Inflammatory macrophage (primary cell): ENCODE measurements around the gene MT1HL1.

ENCODE experiments used
- DNase-seq, 2 donors: peaks; one replicate each; pipeline ENCODE4 v3.0.0-alpha.2; 2020 to 2022
- total RNA-seq, 18 experiments: gene quantifications; one replicate each; lab custom pipeline; 2026; ENCODE audit warnings: mixed read lengths in 6 of 18, inconsistent platforms in 2 of 18; lab: John Stamatoyannopoulos, UW

The MT1HL1 gene
- 0 to 0.08 (median 0) reads per million in 18 experiments for total RNA-seq

GRCh38 chr1:237004116-237004515 lies at the start of gene MT1HL1:
Gene MT1HL1, minus strand, starts transcription at chr1:237004441. Its CDS starts 69 bp downstream, at chr1:237004372.
- no peak for DNase-seq

- DNase-seq: no peak
Observed at GRCh38 chr1:237050915-237051314, 46.7 kb upstream of the MT1HL1 start.

GRCh38 chr1:237050185-237050584 lies 45.9 kb upstream of the MT1HL1 start:
- no peak for DNase-seq

- DNase-seq: no peak
Observed at GRCh38 chr1:237048803-237049202, 44.6 kb upstream of the MT1HL1 start.

- DNase-seq: no peak
Observed at GRCh38 chr1:237045278-237046016, 41.2 kb upstream of the MT1HL1 start.

GRCh38 chr1:237043846-237044636 lies 39.8 kb upstream of the MT1HL1 start:
- no peak for DNase-seq

- DNase-seq: no peak
Observed at GRCh38 chr1:237042892-237043576, 38.8 kb upstream of the MT1HL1 start.

- no peak for DNase-seq
Observed at GRCh38 chr1:237042526-237042891, 38.3 kb upstream of the MT1HL1 start.

- no peak for DNase-seq
Observed at GRCh38 chr1:237041795-237042525, 37.7 kb upstream of the MT1HL1 start, which contains the start of gene RYR2. Gene RYR2, plus strand, starts transcription at chr1:237042184. Its CDS starts 338 bp downstream, at chr1:237042522.

- no peak for DNase-seq
Observed at GRCh38 chr1:237041461-237041794, 37.2 kb upstream of the MT1HL1 start.

- DNase-seq: no peak
Observed at GRCh38 chr1:237040823-237041222, 36.6 kb upstream of the MT1HL1 start.

- DNase-seq: no peak
Observed at GRCh38 chr1:237038211-237038610, 34.0 kb upstream of the MT1HL1 start.

GRCh38 chr1:237035759-237036158 lies 31.5 kb upstream of the MT1HL1 start:
- DNase-seq: no peak

- no peak for DNase-seq
Observed at GRCh38 chr1:237033804-237034203, 29.6 kb upstream of the MT1HL1 start.

GRCh38 chr1:237033061-237033460 lies 28.8 kb upstream of the MT1HL1 start:
- no peak for DNase-seq

GRCh38 chr1:237032029-237032428 lies 27.8 kb upstream of the MT1HL1 start:
- no peak for DNase-seq

GRCh38 chr1:237031480-237031879 lies 27.2 kb upstream of the MT1HL1 start:
- DNase-seq: no peak

GRCh38 chr1:237029850-237030535 lies 25.8 kb upstream of the MT1HL1 start:
- DNase-seq: no peak

- DNase-seq: no peak
Observed at GRCh38 chr1:237029240-237029639, 25.0 kb upstream of the MT1HL1 start.

GRCh38 chr1:237025358-237026074 lies 21.3 kb upstream of the MT1HL1 start:
- DNase-seq: no peak

GRCh38 chr1:237018896-237019295 lies 14.7 kb upstream of the MT1HL1 start:
- DNase-seq: no peak
